D341Med (cell line): ENCODE data around the gene CD28.
"Not testable (repeated sequence)": the region's sequence is repeated elsewhere in the genome, so short reads cannot be mapped to it uniquely, and the experiment has no call there.

Source experiments
- DNase-seq: peaks from one replicate; pipeline ENCODE4 v3.0.0; 2012; ENCODE audit warnings: low spot score

CD28 gene

GRCh38 chr2:203687165-203687564 is 19.3 kb upstream of the CD28 start:
- no peak for DNase-seq

- no peak for DNase-seq
Observed at GRCh38 chr2:203688798-203689197, 17.6 kb upstream of the CD28 start.

DNA sequence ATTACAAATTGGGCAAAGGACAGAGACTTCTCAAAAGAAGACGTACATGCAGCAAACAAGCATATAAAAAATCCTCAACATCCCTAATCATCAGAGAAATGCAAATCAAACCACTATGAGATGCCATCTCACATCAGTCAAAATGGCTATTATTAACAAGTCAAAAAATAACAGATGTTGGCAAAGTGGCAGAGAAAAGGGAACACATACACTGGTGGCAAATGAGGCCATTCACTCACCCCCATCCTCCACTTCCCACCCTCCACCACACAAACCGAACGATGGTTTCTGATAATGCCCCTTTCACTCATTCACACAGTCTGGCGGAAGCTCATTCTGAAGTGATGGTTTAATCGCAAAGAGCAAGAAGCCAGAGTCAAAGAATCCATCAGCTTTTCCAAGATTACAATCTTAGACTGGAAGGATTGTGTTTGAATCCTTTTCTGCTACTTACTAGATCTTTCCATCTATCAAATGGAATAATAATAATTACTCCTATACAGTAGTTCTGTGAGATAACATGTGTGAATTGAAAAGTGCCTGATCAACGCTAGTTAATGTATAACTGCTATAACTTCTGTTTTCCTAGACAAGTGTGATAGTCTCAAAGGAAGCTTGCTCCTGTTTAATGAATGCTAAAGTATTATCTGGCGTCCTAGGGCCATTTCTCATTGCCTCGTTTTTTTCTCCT is 16.9 kb upstream of the CD28 start:
- no peak for DNase-seq

- DNase-seq: no peak
Observed at GRCh38 chr2:203690117-203690431, 16.4 kb upstream of the CD28 start.

DNA sequence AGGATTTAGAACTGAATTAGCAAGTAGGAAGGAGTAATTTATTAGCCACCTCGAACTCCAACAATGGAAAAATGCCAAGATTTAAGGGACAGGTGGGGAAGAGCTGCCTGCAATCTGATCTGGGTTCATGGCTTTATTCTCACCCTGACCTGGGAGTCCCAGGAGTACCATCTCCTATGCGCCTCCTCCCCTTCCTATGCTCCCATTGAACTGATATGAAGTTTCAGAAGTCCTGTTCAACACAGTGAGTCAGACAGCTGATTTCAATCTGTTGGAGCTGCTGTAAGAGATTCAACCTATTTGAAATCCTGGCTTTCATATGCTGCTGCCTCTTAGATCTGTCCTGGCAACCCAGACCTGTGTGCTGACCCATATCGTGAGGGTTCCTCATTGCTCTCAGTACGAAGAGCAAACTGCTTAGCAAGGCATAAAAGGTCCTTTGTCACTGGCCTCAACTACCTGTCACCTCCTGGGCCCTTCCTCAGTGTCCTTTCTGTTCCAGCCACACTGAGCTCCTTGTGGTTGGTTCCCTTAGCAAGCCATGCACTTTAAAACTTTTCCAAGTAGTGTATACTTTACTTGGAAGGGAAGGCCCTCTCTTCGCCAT is 15.9 kb upstream of the CD28 start:
- DNase-seq: no peak

DNA sequence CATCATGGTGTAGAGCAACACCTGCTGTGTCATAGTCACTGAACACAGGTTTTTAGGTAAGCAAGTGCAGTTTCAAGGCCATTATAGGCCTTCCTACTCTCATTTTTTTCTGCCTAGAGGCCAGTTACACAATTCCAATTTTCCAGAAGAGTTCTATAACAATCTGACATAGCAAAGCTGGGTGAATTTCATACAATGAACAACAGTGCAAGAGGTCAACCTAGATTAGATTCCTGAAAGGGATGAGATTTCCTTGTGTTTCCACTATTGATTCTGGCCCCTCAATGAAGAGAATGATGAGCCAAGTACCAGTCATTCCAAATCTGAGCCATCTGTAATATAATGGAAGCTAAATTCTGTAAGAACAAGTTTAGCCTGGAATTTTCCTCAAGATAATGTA is 15.3 kb upstream of the CD28 start:
- DNase-seq: no peak

- no peak for DNase-seq
Observed at GRCh38 chr2:203692031-203692710, 14.3 kb upstream of the CD28 start.

- DNase-seq: no peak
Observed at GRCh38 chr2:203693242-203693879, 13.1 kb upstream of the CD28 start.

- DNase-seq: no peak
Observed at GRCh38 chr2:203694191-203694590, 12.2 kb upstream of the CD28 start.

DNA sequence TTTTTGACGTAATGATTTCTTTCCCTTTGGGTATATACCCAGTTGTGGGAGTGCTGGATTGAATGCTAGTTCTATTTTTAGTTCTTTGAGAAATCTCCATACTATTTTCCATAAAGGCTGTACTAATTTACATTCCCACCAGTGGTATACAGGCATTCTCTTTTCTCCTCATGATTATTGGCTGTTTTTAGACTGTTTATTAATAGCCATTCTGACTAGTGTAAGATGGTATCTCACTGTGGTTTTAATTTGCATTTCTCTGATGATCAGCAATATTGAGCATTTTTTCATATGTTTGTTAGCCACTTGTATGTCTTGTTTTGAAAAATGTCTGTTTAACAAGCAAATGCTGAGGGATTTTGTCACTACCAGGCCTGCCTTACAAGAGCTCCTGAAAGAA is 9.2 kb upstream of the CD28 start:
- no peak for DNase-seq

DNA sequence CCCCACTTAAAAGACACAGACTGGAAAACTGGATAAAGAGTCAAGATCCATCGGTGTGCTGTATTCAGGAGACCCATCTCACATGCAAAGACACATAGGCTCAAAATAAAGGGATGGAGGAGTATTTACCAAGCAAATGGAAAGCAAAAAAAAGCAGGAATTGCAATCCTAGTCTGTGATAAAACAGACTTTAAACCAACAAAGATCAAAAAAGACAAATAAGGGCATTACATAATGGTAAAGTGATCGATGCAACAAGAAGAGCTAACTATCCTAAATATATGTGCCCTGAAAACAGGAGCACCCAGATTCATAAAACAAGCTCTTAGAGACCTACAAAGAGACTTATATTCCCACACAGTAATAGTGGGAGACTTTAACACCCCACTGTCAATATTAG is 8.7 kb upstream of the CD28 start:
- not testable (repeated sequence) for DNase-seq

GRCh38 chr2:203698410-203698809 is 8.0 kb upstream of the CD28 start:
- not testable (repeated sequence) for DNase-seq

DNA sequence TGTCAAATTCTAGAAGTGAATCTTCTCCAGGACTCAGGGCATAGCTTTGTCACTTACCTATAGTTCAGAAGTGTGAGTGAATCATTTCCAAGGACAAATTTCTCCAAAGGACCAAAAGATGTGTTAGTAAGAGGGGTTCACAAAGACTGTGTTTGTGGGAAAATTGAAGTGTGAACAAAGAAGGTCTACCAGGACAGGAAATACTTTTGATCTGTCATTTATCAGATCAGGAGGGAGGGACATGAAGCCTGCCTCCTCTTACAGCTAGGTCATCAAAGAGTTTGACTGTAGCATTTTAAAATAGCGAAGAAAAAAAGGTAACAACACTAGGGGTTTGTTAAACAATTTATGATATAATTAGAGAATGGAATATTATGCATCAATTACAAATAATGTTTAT is 2.0 kb upstream of the CD28 start:
- DNase-seq: no peak

- DNase-seq: no peak
Observed at GRCh38 chr2:203705178-203705577, 1.3 kb upstream of the CD28 start.

DNA sequence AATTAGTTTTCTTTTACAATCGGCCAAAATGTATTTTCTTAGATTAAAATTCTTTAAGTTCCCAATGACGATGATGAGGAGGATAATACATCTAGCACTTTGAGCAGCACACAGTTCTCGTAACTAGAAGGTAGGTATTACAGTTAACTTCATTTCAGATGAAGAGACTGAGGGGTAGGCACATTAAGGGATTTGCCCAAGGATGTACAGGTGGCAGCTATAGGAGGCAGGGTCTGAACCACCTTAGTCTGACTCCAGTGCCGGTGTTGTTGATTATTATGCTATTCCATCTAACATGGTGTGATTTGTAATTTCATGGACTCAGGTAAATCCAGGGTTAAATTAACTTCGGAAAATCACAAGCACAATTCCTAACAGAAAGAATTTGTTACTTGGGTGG is 1.1 kb downstream of the CD28 start:
- DNase-seq: no peak

GRCh38 chr2:203708846-203709396 is 2.5 kb downstream of the CD28 start:
- DNase-seq: no peak

DNA sequence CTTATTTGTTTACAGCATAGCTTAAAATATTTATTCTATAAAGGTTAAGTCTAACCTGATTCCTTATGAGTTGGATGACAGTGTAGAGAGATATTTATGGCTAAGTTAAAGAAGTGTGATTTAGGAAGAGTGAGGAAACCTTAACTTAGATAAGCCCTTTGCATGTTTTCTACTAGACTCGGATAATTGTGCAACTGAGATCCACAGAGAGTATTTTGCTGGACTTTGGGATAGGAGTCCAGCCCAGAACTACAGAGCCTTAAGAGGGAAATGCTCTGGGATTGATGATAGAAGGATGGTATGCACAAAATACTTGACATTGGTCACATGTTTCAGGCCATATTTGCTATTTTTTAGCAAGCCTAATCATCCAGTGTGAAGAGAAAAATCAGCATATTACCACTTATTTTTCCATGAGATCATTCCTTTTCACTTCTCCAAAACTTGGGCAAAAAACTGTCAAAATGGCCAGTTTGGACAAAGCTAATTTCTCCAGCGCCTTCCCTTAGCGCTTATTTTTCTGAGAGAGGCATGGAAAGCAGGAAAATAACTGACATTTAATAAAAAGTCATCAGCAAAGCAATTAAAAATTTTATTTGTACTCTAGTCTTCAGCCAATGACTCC is 3.1 kb downstream of the CD28 start:
- no peak for DNase-seq

GRCh38 chr2:203710226-203710625 is 3.8 kb downstream of the CD28 start:
- DNase-seq: no peak

- DNase-seq: no peak
Observed at GRCh38 chr2:203710952-203711351, 4.5 kb downstream of the CD28 start.

- no peak for DNase-seq
Observed at GRCh38 chr2:203711399-203711798, 5.0 kb downstream of the CD28 start.

DNA sequence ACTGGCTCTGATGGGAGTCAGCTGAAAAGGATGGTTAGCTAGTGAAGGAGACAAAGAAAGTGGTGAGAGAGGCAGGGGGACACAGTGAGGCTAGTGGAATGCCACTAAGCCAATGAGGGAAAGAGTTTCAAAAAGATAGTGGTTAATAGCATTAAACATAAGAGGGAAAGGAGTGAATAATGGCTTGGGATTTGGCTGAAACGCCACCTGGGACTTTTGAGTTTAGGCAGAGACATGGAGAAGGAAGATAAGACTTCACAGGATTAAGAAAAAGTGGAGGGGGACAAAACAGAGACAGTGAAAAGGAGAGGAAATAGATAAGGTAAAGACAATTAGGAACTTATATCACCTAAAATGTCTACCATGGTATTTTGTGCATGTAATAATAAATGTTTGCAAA is 6.9 kb downstream of the CD28 start:
- DNase-seq: no peak

- DNase-seq: no peak
Observed at GRCh38 chr2:203714112-203714511, 7.7 kb downstream of the CD28 start.

GRCh38 chr2:203715744-203716143 is 9.3 kb downstream of the CD28 start:
- no peak for DNase-seq
